HTR-8/SVneo (cell line): Measurements from ENCODE around the gene P2RY13.
A peak's percentile ranks its signal among the peaks of the same experiment; 100 is the strongest.

Experiments used
- DNase-seq: peaks from one replicate; pipeline ENCODE4 v3.0.0; 2011; ENCODE audit warnings: low spot score, mixed read lengths; ENCODE audit not compliant: insufficient read length
- FAIRE-seq: peaks from 2 replicates; lab custom pipeline; 2011; peaks lifted over from hg19 to GRCh38; lab: Jason Lieb, UNC

Gene P2RY13

DNA sequence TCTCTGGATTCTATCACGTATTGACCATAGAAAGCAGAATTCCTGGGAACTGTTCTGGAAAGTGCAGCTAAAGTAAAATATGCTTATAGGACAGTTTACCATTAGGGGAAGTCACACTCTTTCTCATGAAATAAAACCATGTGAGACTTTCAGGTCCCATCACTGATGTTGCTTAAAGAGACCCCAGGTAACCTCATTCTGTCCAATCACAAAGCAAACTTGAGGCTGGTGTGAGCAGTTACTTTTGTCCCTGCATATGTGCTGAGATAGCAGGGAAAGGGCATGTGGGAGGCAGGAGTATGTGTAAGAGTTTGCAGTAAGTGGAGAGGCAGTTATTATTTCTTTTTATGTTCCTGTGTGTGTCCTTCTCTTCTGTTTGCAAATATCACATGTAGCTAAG is 28.8 kb downstream of the P2RY13 start:
- DNase-seq (no peak), FAIRE-seq (no peak)

DNA sequence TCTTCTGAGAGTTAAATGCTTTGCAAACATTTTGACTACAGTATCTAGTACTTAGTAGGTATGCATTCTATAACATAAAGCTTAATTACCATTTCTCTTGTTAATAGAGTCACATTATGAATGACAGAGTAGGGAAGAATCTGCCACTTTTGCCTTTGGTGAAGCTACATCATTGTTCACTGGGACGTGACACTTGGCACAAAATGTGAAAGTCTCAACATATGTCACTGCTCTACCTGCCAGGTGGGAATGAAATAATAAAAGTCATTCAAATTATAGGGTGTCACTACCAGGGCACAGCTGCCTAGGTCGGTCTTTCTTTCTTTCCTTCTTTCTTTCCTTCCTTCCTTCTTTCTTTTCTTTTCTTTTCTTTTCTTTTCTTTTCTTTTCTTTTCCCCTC is 30.3 kb downstream of the P2RY13 start:
- no peak for FAIRE-seq
- no peak for DNase-seq

DNA sequence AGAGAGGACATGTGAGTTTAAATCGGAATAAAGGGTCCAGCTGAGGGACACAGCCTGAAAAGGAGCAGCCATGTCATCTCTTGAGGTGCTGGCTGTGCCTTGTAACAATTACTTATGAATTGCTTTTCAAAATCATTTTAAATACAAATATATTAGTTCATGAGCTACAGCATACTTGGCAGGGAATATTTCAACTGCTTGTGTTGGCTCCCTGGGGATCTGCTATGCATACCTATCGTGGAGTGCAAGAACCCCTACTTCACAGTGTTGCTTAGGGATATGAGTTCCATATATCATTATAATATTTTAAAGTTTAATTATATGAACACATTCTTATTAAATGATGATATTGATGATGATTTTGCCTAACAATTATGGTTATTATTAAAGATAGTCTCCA is 31.9 kb downstream of the P2RY13 start:
- DNase-seq (no peak), FAIRE-seq (no peak)

DNA sequence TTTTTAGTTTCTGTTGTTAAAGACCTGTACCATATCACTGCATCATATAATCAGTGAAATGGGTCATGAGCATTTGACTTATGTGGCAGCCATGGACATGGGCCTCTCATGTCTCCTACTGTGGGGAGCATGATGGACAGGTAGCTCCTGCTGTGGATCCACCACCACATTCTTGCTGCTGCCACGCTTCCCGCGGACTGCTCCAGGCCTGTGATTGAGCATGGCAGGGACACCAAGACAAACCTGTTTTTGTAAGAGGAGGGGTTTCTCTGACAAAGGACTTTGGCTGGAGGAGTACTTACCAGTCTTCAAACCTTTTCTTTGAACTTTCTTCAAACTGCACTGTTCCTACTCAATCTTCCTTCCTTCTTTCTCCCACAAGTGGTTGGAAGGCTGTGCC is 33.1 kb downstream of the P2RY13 start:
- no peak for DNase-seq
- no peak for FAIRE-seq

DNA sequence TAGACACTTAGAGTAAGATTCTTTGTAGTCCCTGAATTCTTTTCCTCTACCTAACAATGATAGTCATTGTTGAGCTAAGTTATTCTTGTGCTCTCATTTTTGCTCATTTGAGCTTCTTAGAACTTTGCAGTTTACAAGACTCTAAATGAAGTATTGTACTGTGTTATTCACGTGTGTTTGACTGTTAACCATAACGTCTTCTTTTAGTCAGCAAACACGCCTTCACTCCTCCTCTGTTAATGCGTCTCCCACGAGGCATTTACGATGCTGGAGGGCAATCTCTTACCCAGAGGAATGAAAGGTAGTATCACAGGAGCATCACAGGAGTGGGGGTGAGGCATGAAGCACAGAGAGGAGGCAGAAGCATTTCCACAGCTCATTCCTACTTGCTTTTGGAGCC is 36.2 kb downstream of the P2RY13 start:
- DNase-seq = no peak

DNA sequence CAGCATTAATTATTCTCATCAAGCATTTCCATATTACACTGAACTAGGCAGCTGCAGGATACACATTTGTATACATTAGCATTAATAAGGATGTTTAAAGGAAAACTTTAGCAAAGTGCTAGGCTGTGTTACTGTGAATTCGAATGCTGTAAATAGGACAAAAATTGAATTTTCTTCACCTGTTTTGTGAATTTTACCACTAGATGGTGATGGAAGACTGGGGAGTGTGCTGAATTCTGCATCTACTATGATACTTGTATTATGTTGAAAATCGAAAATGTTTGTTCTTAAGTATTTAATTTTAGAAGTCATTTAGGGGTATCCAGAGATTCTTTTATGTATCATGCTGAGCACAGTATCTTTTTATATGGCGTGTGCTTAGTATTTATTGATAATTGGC is 38.7 kb downstream of the P2RY13 start:
- FAIRE-seq (no peak), DNase-seq (peak; percentile 44)

More for the DNA sequence above, 36.2 kb downstream of the P2RY13 start:
- FAIRE-seq = no peak

DNA sequence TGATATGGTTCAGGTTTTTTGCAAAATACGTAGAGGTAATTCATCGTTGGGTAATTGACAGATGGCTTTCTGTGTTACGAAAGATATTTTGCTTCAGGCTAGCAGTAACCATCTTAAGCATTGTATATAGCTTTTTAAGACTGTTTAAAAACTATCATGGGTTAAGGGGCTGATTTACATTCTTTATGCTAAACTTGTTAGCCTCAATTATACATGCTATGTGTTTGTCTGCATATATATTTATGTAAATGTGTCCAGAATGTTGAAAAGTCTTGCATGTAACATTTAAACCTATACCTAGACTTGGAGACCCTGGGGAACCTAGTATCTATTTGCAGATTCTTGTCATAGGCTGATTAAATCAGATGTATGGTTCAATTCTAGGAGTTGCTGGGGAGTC is 39.9 kb downstream of the P2RY13 start:
- no peak for DNase-seq
- no peak for FAIRE-seq

DNA sequence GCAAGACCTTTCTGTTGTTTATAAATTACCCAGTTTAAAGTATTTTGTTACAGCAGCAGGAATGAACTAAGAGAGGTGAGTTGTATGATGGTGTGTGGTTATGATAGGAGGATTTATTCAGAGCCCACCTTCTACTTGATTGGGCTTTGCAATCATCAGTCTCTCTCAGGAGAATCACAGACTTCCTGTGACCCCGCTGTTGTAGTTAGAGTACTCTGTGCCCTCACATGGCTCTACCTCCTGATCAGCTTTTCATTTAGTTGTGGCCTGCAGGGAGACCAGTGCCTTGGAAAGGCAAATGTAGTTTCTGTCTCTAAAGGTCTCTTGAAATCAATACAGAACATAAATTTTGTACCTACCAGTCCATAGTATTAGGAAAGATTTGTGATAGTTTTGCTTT is 43.4 kb downstream of the P2RY13 start:
- FAIRE-seq = no peak
- no peak for DNase-seq

DNA sequence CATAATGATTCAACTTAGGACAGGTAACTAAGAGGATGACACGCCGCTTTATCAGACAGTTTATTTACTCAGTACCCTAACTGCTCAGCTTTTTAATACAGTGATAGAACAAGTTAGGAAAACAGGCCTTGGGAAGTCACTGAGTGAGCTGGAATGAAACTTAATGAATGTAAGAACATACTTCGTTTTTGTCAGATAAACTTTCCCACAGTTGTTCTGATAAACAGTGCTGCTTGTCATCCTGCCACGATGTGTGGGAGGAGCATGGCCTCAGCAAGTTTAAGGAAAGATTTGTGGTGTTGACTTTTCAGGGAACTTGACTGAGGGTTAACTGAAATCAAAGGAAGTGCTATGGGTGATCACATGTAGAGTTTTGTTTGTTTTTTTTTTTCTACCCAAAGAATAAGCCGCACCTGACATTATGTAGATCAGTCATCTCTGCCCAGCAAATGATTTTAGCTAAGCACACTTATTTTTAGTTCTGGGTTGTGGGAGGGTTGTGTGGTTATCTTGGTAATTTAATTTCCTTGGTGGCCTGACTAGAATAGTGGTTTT is 45.4 kb downstream of the P2RY13 start:
- DNase-seq = no peak
- no peak for FAIRE-seq

DNA sequence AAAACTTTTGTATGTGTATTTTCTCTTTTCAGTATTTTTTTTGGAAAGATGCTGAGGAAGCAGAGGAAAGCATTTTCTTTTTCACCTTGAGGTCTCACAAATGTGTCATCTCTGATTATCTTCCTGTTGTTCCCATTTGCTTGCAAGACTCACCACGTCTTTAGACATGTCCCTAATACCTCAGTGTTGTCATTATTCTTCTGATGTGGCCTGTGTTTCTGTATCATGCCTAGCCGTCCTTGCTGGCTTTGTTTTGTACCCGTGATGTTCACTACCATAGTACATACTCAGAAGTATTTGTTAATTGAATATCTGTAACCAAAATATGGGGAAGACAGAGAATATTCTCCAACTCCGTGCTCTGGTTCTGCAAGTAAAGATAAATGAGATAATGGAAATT is 46.0 kb downstream of the P2RY13 start:
- FAIRE-seq (no peak), DNase-seq (no peak)

DNA sequence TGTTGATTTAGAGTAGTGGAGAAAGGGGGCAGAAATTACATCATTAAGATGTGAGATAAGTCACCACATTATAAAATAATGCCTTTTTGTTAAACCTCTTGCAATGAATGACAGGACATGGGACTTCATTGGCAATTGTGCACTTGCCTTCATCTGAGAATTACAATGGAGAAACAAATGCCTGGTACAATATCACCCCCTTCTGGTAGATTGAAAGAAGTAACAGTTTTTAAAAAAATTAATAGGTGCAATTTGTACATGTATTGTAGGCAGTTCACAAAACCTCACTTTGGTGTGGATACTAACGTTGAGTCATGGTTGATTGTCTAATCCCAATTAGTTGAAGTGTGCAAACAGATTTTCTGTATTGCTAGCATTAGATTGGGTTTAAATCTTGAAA is 46.4 kb downstream of the P2RY13 start:
- DNase-seq (peak; percentile 53), FAIRE-seq (no peak)

DNA sequence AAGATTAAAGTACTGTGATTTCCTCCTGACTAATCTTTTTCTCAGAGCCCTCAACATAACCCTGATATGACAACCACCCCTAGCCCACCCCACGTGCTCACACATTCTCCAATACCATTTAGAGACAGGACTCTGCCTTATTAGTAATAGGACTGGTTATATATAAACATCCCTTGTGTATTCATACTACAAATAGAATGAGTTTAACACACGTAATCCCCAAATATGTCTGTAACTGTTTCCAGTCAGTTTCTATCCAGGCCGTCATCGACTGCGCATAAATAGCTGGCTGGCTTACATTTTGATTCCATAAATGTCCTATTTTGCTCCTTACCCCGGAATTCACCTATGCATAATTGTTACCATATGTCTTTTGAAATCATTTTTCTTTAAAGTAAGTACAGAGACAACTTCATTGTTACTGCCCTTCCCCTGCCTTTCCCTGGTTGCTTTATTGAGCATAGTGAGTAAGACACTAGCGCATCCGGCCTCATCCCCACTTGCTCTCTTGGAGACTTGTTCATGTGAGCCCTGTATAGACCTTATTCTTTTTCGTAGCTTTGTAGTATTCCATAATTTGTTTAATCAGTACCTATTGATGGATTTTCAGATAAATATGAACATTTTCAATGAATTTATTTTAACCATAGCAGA is 47.6 kb downstream of the P2RY13 start:
- FAIRE-seq (no peak), DNase-seq (no peak)

DNA sequence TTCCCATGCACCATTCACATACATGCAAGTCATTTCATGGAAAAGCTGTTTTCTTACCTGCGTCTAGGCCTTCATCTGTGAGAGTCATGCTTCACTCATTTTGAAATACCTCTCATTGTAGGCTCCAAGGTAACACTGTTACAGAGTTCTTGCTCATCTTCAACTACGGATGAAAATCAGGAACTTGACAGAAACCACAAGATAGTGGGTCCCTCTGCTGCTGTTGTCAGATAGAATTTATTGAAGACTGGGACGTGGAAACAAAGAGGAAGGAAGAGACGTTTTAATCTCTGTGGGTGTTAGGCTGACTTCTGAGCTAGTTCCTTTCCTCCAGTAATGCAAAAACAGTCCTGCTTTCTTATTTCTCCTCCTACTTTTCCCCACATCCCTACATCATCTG is 51.1 kb downstream of the P2RY13 start, which contains the start of gene P2RY14:
Gene P2RY14 (minus strand): TSS at position 313 of the 400 bp plus-strand sequence. CDS start 64,226 bp downstream, outside the sequence.
- FAIRE-seq = no peak
- no peak for DNase-seq

DNA sequence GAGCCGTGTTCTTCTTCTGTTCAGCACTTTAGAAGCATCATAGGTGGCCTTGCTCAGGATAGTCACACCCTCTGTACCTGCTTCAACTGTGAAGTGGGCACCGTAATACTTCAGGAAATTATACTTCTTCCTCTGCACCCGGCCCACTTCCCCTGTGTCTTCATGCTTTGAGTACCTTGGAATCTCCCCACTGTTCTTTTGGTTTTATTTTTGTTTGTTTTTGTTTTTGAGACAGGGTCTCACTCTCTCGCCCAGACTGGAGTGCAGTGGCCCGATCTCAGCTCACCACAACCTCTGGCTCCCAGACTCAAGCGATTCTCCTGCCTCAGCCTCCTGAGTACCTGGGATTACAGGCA is 52.7 kb downstream of the P2RY13 start:
- DNase-seq (no peak), FAIRE-seq (no peak)
